ENCODE results near the gene CHRNA4. TPM values are rescaled to one million over a fixed set of nuclear protein-coding genes. Genes with fewer than 3 reads are reported as not detected.

CHRNA4 gene
- polyA plus RNA-seq, 1 of the 3 experiments (the other 2 are of a cell fraction), result not detected

GRCh38 chr20:63305393-63305792, 55.8 kb downstream of the CHRNA4 start:
- DNase-seq, result no peak
- CTCF ChIA-PET, result interaction anchor here (1.8 to 10.4 kb wide), 2 partner anchors 76 to 82 kb away, joined by 7 to 460 read pairs; no protein-coding TSS in a partner anchor
- no CpG with 5 or more reads among the region's 8 CpGs for WGBS (ENCODE audit: low lambda C conversion rate)
- POLR2A ChIA-PET, result interaction anchor here (0.6 kb wide), 1 partner anchor 58 kb away, joined by 3 read pairs; no protein-coding TSS in a partner anchor
- H3K4me1 ChIP-seq (ENCODE audit: control insufficient read depth in 1 of 2, insufficient read depth in 2 of 2, low read depth in 1 of 2, low read length in 1 of 2), result peaks cover 0 to 5% of the 10 kb centered on the region in 2 experiments; a peak in 1 of 4 replicates
- H3K9me2 ChIP-seq, result no peaks in the 10 kb centered on the region
- peaks cover 7% of the 10 kb centered on the region; the same call in 1 of the 2 replicates for H3K27me3 ChIP-seq (ENCODE audit: insufficient read depth)
- H3K4me3 ChIP-seq (ENCODE audit: low read depth in 2 of 2, low read length in 1 of 2), result no peak overlapping the region
- no peaks in the 10 kb centered on the region for H4K20me1 ChIP-seq (ENCODE audit: insufficient read depth)
- H3F3A ChIP-seq (replicated peaks; ENCODE audit: insufficient read depth), result no peaks in the 10 kb centered on the region
- no peak overlapping the region for H3K9ac ChIP-seq
- H3K27ac ChIP-seq (ENCODE audit: low read depth in 2 of 2, low read length in 1 of 2), result no peak overlapping the region
- TF ChIP-seq RAD21 (IDR thresholded peaks at IDR 0.05; ENCODE audit: low read length), result no peak
- no peak for TF ChIP-seq NRF1 (IDR thresholded peaks at IDR 0.05; ENCODE audit: low read depth, low read length)
- TF ChIP-seq FOXM1 (IDR thresholded peaks at IDR 0.05; ENCODE audit: low read depth), result no peak
- no peak for TF ChIP-seq JUND (IDR thresholded peaks at IDR 0.05)
- TF ChIP-seq GABPA (IDR thresholded peaks at IDR 0.05; ENCODE audit: low read depth), result no peak
- TF ChIP-seq PBX3 (IDR thresholded peaks at IDR 0.05), result no peak
- no peak for TF ChIP-seq FOSL2 (IDR thresholded peaks at IDR 0.05; ENCODE audit: borderline replicate concordance, low read depth)
- TF ChIP-seq RFX5 (IDR thresholded peaks at IDR 0.05; ENCODE audit: low read length), result no peak
- H3K79me2 ChIP-seq (ENCODE audit: insufficient read depth), result no peaks in the 10 kb centered on the region
- no peak overlapping the region for H3K4me2 ChIP-seq
- H2AFZ ChIP-seq (ENCODE audit: low read depth), result no peak overlapping the region
- no peaks in the 10 kb centered on the region for H3K36me3 ChIP-seq (replicated peaks in 1 of 2; ENCODE audit: control insufficient read depth in 1 of 2, insufficient read depth in 2 of 2, low read length in 1 of 2)
- H3K9me3 ChIP-seq, result no peaks in the 10 kb centered on the region; the same call in 1 of the 2 replicates

GRCh38 chr20:63303095-63303666, 58.0 kb downstream of the CHRNA4 start:
- no peak for TF ChIP-seq USF1 (IDR thresholded peaks at IDR 0.05; ENCODE audit: borderline replicate concordance, low read depth)
- Histone ChIP-seq H3K27ac (ENCODE audit: low read depth in 2 of 2, low read length in 1 of 2) (no peak overlapping the region), H4K20me1 (ENCODE audit: insufficient read depth) (no peaks in the 10 kb centered on the region), H3K4me1 (ENCODE audit: control insufficient read depth in 1 of 2, insufficient read depth in 2 of 2, low read depth in 1 of 2, low read length in 1 of 2) (no peaks in the 10 kb centered on the region), H3K9me3 (no peaks in the 10 kb centered on the region; the same call in 1 of the 2 replicates), H3K9ac (no peak overlapping the region), H3K9me2 (no peaks in the 10 kb centered on the region), H3K4me3 (ENCODE audit: low read depth in 2 of 2, low read length in 1 of 2) (no peak overlapping the region), H3K27me3 (ENCODE audit: insufficient read depth) (peaks cover 22% of the 10 kb centered on the region), H2AFZ (ENCODE audit: low read depth) (no peak overlapping the region), H3K4me2 (no peak overlapping the region), H3K79me2 (ENCODE audit: insufficient read depth) (no peaks in the 10 kb centered on the region), H3K36me3 (replicated peaks in 1 of 2; ENCODE audit: control insufficient read depth in 1 of 2, insufficient read depth in 2 of 2, low read length in 1 of 2) (no peaks in the 10 kb centered on the region), H3F3A (replicated peaks; ENCODE audit: insufficient read depth) (no peaks in the 10 kb centered on the region)
- POLR2A ChIA-PET, result no interaction called here
- CTCF ChIA-PET, result interaction anchor here (0.7 to 2.4 kb wide), 4 partner anchors 9 to 879 kb away, joined by 3 to 11 read pairs (median 4); no protein-coding TSS in a partner anchor
- DNase-seq, result no peak
- 6% methylated on average over 5 of the region's 5 CpGs for WGBS (ENCODE audit: low lambda C conversion rate)

DNA sequence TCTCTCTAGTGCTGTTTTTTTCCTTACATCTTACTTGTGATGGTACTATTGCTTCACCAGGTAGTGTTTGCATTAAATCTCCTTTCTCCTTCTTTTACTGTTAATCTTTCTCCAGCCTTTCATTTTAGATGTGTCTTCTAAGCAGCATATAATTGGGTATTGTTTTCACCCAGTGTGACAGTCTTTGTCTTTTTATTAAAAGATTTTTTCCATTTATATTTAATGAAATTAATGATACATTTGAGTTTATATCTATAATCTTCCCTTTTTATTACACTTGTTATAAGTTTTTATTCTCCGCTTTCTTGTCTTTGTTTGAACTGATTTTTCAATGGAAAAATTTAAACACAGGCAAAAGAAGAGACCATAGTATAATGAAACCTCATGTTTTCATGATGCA, 59.5 kb downstream of the CHRNA4 start:
- no peak overlapping the region for H3K9ac ChIP-seq
- no peaks in the 10 kb centered on the region for H3K4me1 ChIP-seq (ENCODE audit: control insufficient read depth in 1 of 2, insufficient read depth in 2 of 2, low read depth in 1 of 2, low read length in 1 of 2)
- no peaks in the 10 kb centered on the region; the same call in 1 of the 2 replicates for H3K9me3 ChIP-seq
- peaks cover 33% of the 10 kb centered on the region for H3K27me3 ChIP-seq (ENCODE audit: insufficient read depth)
- no peak for TF ChIP-seq FOXM1 (IDR thresholded peaks at IDR 0.05; ENCODE audit: low read depth)
- TF ChIP-seq ELF1 (IDR thresholded peaks at IDR 0.05), result no peak
- no peaks in the 10 kb centered on the region for H4K20me1 ChIP-seq (ENCODE audit: insufficient read depth)
- H3K4me2 ChIP-seq, result no peak overlapping the region
- no peaks in the 10 kb centered on the region for H3K9me2 ChIP-seq
- no peak for DNase-seq
- no peaks in the 10 kb centered on the region for H3F3A ChIP-seq (replicated peaks; ENCODE audit: insufficient read depth)
- no peak overlapping the region for H3K27ac ChIP-seq (ENCODE audit: low read depth in 2 of 2, low read length in 1 of 2)
- CTCF ChIA-PET, result interaction anchor here (1.2 to 2.4 kb wide), 4 partner anchors 8 to 80 kb away, joined by 4 to 11 read pairs (median 4); no protein-coding TSS in a partner anchor
- H3K36me3 ChIP-seq (replicated peaks in 1 of 2; ENCODE audit: control insufficient read depth in 1 of 2, insufficient read depth in 2 of 2, low read length in 1 of 2), result no peaks in the 10 kb centered on the region
- no peak overlapping the region for H2AFZ ChIP-seq (ENCODE audit: low read depth)
- POLR2A ChIA-PET, result no interaction called here
- H3K4me3 ChIP-seq (ENCODE audit: low read depth in 2 of 2, low read length in 1 of 2), result no peak overlapping the region
- 44% methylated on average over 1 of the region's 1 CpG for WGBS (ENCODE audit: low lambda C conversion rate)
- no peaks in the 10 kb centered on the region for H3K79me2 ChIP-seq (ENCODE audit: insufficient read depth)

Data from SK-N-SH (cell line).